OCI-LY7 (cell line): ENCODE results near the gene RBMS1. TPM values are rescaled to one million over a fixed set of nuclear protein-coding genes. Genes with fewer than 3 reads are reported as not detected.

Source experiments
- BruUV-seq: library from RNA; stranded (reverse); fragments of 400-500 nt; replicated peaks from 2 replicates; lab custom pipeline; 2021; lab: Mats Ljungman, UMichigan
- CTCF ChIA-PET: fragments of 300-600 bp; sonication (Branson Sonifier 250); formaldehyde crosslinking; loops from one replicate; lab custom pipeline; 2022; ENCODE audit warnings: antibody characterized with exemption; ENCODE audit not compliant: unreplicated experiment; lab: Charles Lee
- POLR2A ChIA-PET: fragments of 300-600 bp; sonication (Branson Sonifier 250); formaldehyde crosslinking; loops from one replicate; lab custom pipeline; 2022; ENCODE audit warnings: antibody characterized with exemption; lab: Charles Lee
- DNase-seq: peaks from one replicate; pipeline ENCODE4 v3.0.0-alpha.2; 2015; ENCODE audit warnings: low spot score
- H2AFZ ChIP-seq: fragments of 200-600 bp; sonication (generic), shearing (Covaris generic); 2 replicates; pipeline ENCODE4 v1.6.1; 2014; ENCODE audit warnings: mild to moderate bottlenecking, antibody characterized with exemption, low read length, moderate library complexity
- H3K27ac ChIP-seq: fragments of 200-600 bp; sonication (generic); 2 replicates; pipeline ENCODE4 v1.5.1; 2014; ENCODE audit warnings: mixed run types, low read depth, mild to moderate bottlenecking, moderate library complexity, low read length, inconsistent platforms; ENCODE audit not compliant: poor library complexity, severe bottlenecking
- H3K36me3 ChIP-seq: fragments of 200-600 bp; sonication (generic); 2 replicates; pipeline ENCODE4 v1.6.1; 2014; ENCODE audit warnings: mild to moderate bottlenecking, antibody characterized with exemption, low read length, moderate library complexity, mixed read lengths; ENCODE audit not compliant: insufficient read depth
- H3K4me1 ChIP-seq: fragments of 200-600 bp; sonication (generic); 2 replicates; pipeline ENCODE4 v1.5.1; 2014; ENCODE audit warnings: mild to moderate bottlenecking, low read length; ENCODE audit not compliant: insufficient read depth, poor library complexity, severe bottlenecking
- H3K4me2 ChIP-seq: fragments of 200-600 bp; sonication (generic); 2 replicates; pipeline ENCODE4 v1.6.1; 2014; ENCODE audit warnings: mild to moderate bottlenecking, low read length
- H3K4me3 ChIP-seq: fragments of 200-600 bp; sonication (generic); 2 replicates; pipeline ENCODE4 v1.5.1; 2014; ENCODE audit warnings: mild to moderate bottlenecking, low read depth, low read length; ENCODE audit not compliant: poor library complexity, severe bottlenecking
- H3K79me2 ChIP-seq: fragments of 200-600 bp; sonication (generic); 2 replicates; pipeline ENCODE4 v1.6.1; 2016; ENCODE audit warnings: low read depth, mild to moderate bottlenecking, low read length, moderate library complexity, mixed read lengths; ENCODE audit not compliant: insufficient read depth
- H3K9me2 ChIP-seq: fragments of 200-600 bp; sonication (generic); 2 replicates; pipeline ENCODE4 v1.6.1; 2016; ENCODE audit warnings: mild to moderate bottlenecking, low read length, mixed read lengths; ENCODE audit not compliant: insufficient read depth
- H3K9me3 ChIP-seq: fragments of 200-600 bp; sonication (generic); 2 replicates; pipeline ENCODE4 v1.6.1; 2014; ENCODE audit warnings: mild to moderate bottlenecking, mixed run types, low read length, mixed read lengths
- H4K20me1 ChIP-seq: fragments of 200-600 bp; sonication (generic); 2 replicates; pipeline ENCODE4 v1.6.1; 2014; ENCODE audit warnings: mild to moderate bottlenecking, antibody characterized with exemption, low read length, moderate library complexity, mixed read lengths; ENCODE audit not compliant: insufficient read depth
- CTCF ChIP-seq: fragments of 200-600 bp; sonication (generic); conservative IDR thresholded peaks from 2 replicates; pipeline ENCODE4 v1.5.1; 2014; ENCODE audit warnings: mild to moderate bottlenecking, antibody characterized with exemption, low read length, moderate library complexity, mixed read lengths
- EZH2phosphoT487 ChIP-seq: fragments of 200-600 bp; sonication (generic); IDR thresholded peaks from 2 replicates; pipeline ENCODE4 v1.6.1; 2018; ENCODE audit warnings: low read depth, borderline replicate concordance, mild to moderate bottlenecking, mixed run types, antibody characterized with exemption, low read length, moderate library complexity, mixed read lengths
- intact Hi-C: fragments of 100-400 bp; cut with micrococcal nuclease; formaldehyde crosslinking; loops from one replicate; pipeline ENCODE4 v1.10.0; 2022; ENCODE audit not compliant: unreplicated experiment
- total RNA-seq, 2 experiments: library from RNA; depleted of rRNA in 1 of 2; stranded (reverse); fragments of >200 nt in 1 of 2; shearing (Covaris generic) in 1 of 2; gene quantifications; 2 replicates each; pipeline ENCODE4 v1.2.3, GENCODE V29; 2014 to 2022

The RBMS1 gene
- total RNA-seq, 2 experiments from 2014 or later: 29.5 to 35.7 TPM

- H3K4me1 ChIP-seq: no peaks in the 10 kb centered on the region
- DNase-seq: no peak
- ChIA-PET CTCF (no interaction called here), POLR2A (no interaction called here)
- no peak overlapping the region for H3K27ac ChIP-seq
- no peaks in the 10 kb centered on the region; the same call in 1 of the 2 replicates for H3K79me2 ChIP-seq
- no peaks in the 10 kb centered on the region for H3K9me3 ChIP-seq
- intact Hi-C loops: no loop called here
- no peak overlapping the region for H3K4me2 ChIP-seq
- no peak overlapping the region for H2AFZ ChIP-seq
- no peak overlapping the region for H3K4me3 ChIP-seq
- no peaks in the 10 kb centered on the region for H3K36me3 ChIP-seq
- H4K20me1 ChIP-seq: no peaks in the 10 kb centered on the region
- no TSS peak for BruUV-seq
- no peak for TF ChIP-seq CTCF
- TF ChIP-seq EZH2phosphoT487: no peak
- no peaks in the 10 kb centered on the region for H3K9me2 ChIP-seq
Observed at GRCh38 chr2:160464017-160464416, 29.6 kb downstream of the RBMS1 start.

GRCh38 chr2:160463245-160463644 lies 30.4 kb downstream of the RBMS1 start:
- intact Hi-C loops: no loop called here
- Histone ChIP-seq H3K4me1 (no peaks in the 10 kb centered on the region), H3K4me2 (no peak overlapping the region), H3K9me3 (no peaks in the 10 kb centered on the region), H3K9me2 (no peaks in the 10 kb centered on the region), H3K36me3 (no peaks in the 10 kb centered on the region), H3K4me3 (no peak overlapping the region), H2AFZ (no peak overlapping the region), H4K20me1 (no peaks in the 10 kb centered on the region), H3K79me2 (no peaks in the 10 kb centered on the region; the same call in 1 of the 2 replicates), H3K27ac (no peak overlapping the region)
- ChIA-PET CTCF (no interaction called here), POLR2A (interaction anchor here (0.6 kb wide), 1 partner anchor 10 kb away, joined by 3 read pairs; no protein-coding TSS in a partner anchor)
- TF ChIP-seq EZH2phosphoT487: no peak
- TF ChIP-seq CTCF: no peak
- no TSS peak for BruUV-seq
- DNase-seq: no peak

- H2AFZ ChIP-seq: no peak overlapping the region
- no TSS peak for BruUV-seq
- intact Hi-C loops: no loop called here
- H3K4me1 ChIP-seq: no peaks in the 10 kb centered on the region
- TF ChIP-seq EZH2phosphoT487 (no peak), CTCF (no peak)
- no peak overlapping the region for H3K27ac ChIP-seq
- H3K9me2 ChIP-seq: no peaks in the 10 kb centered on the region
- no peaks in the 10 kb centered on the region for H3K9me3 ChIP-seq
- DNase-seq: no peak
- no peaks in the 10 kb centered on the region for H3K79me2 ChIP-seq
- ChIA-PET POLR2A (no interaction called here), CTCF (interaction anchor here (0.5 kb wide), 1 partner anchor 651 kb away, joined by 3 read pairs; no protein-coding TSS in a partner anchor)
- no peaks in the 10 kb centered on the region for H4K20me1 ChIP-seq
- H3K4me3 ChIP-seq: no peak overlapping the region
- no peak overlapping the region for H3K4me2 ChIP-seq
- no peaks in the 10 kb centered on the region for H3K36me3 ChIP-seq
Observed at GRCh38 chr2:160460333-160460731, 33.3 kb downstream of the RBMS1 start.
